SU-DHL-6 (cell line): ENCODE results near the gene PPP1R3G.

ENCODE experiments used
- H2AFZ ChIP-seq: fragments of 200-600 bp; sonication (generic); 2 replicates; pipeline ENCODE4 v1.6.1; 2014; ENCODE audit warnings: low read depth, mild to moderate bottlenecking, moderate library complexity, mixed read lengths, antibody characterized with exemption, low read length; ENCODE audit not compliant: severe bottlenecking
- H3F3A ChIP-seq: fragments of 200-600 bp; shearing (Covaris generic); 2 replicates; pipeline ENCODE4 v1.6.0; 2016; ENCODE audit warnings: antibody characterized with exemption, mild to moderate bottlenecking; ENCODE audit not compliant: insufficient read depth
- H3K27ac ChIP-seq: fragments of 200-600 bp; sonication (generic); 2 replicates; pipeline ENCODE4 v1.5.1; 2016; ENCODE audit warnings: low read depth, mild to moderate bottlenecking, low read length, moderate library complexity, mixed read lengths
- H3K27me3 ChIP-seq: fragments of 200-600 bp; sonication (generic), shearing (Covaris generic); 2 replicates; pipeline ENCODE4 v1.6.0; 2014; ENCODE audit warnings: mild to moderate bottlenecking, low read length
- H3K36me3 ChIP-seq: fragments of 200-600 bp; sonication (generic); 2 replicates; pipeline ENCODE4 v1.6.1; 2014; ENCODE audit warnings: mild to moderate bottlenecking, low read length, mixed read lengths
- H3K4me2 ChIP-seq: fragments of 300-600, 200-600 bp; shearing (Covaris generic), sonication (generic); 2 replicates; pipeline ENCODE4 v1.6.0; 2014; ENCODE audit warnings: low read length, low read depth, mild to moderate bottlenecking; ENCODE audit not compliant: poor library complexity, severe bottlenecking
- H3K4me3 ChIP-seq: fragments of 200-600 bp; sonication (generic); 2 replicates; pipeline ENCODE4 v1.5.1; 2014; ENCODE audit warnings: antibody characterized with exemption, low read length, mild to moderate bottlenecking, mixed read lengths; ENCODE audit not compliant: insufficient read depth, poor library complexity, severe bottlenecking
- H3K79me2 ChIP-seq: fragments of 200-600 bp; sonication (generic); 2 replicates; pipeline ENCODE4 v1.6.1; 2014; ENCODE audit warnings: mild to moderate bottlenecking, low read length, moderate library complexity; ENCODE audit not compliant: insufficient read depth
- H3K9ac ChIP-seq: fragments of 200-600 bp; sonication (generic); 2 replicates; pipeline ENCODE4 v1.7.0; 2014; ENCODE audit warnings: mild to moderate bottlenecking, low read length
- H3K9me2 ChIP-seq: fragments of 200-600 bp; sonication (generic); replicated peaks from 2 replicates; pipeline ENCODE4 v1.6.1; 2014; ENCODE audit warnings: low read length; ENCODE audit not compliant: insufficient read depth
- H3K9me3 ChIP-seq: fragments of 200-600 bp; sonication (generic); 2 replicates; pipeline ENCODE4 v1.6.1; 2014; ENCODE audit warnings: low read length, mixed read lengths; ENCODE audit not compliant: insufficient read depth
- H4K20me1 ChIP-seq: fragments of 200-600 bp; sonication (generic); 2 replicates; pipeline ENCODE4 v1.6.1; 2014; ENCODE audit warnings: low read depth, mild to moderate bottlenecking, antibody characterized with exemption, low read length, moderate library complexity, mixed read lengths
- CTCF ChIP-seq: fragments of 200-600 bp; sonication (generic); IDR thresholded peaks from one replicate; pipeline ENCODE4 v1.5.1; 2017; ENCODE audit warnings: antibody characterized with exemption, mild to moderate bottlenecking, low read length, moderate library complexity; ENCODE audit not compliant: insufficient read depth, poor library complexity, severe bottlenecking
- EZH2phosphoT487 ChIP-seq: fragments of 200-600 bp; sonication (generic), shearing (Covaris generic); conservative IDR thresholded peaks from 2 replicates; pipeline ENCODE4 v1.6.1; 2018; ENCODE audit warnings: mild to moderate bottlenecking, antibody characterized with exemption, low read length, moderate library complexity, mixed read lengths

PPP1R3G gene

GRCh38 chr6:5115168-5115567, 30.0 kb downstream of the PPP1R3G start:
- Histone ChIP-seq H3K4me3 (no peak overlapping the region), H3K9me3 (no peaks in the 10 kb centered on the region), H3K36me3 (no peaks in the 10 kb centered on the region), H3K9ac (no peak overlapping the region), H3K27me3 (no peaks in the 10 kb centered on the region), H2AFZ (no peak overlapping the region), H3K79me2 (no peaks in the 10 kb centered on the region), H3K4me2 (no peak overlapping the region), H3F3A (no peaks in the 10 kb centered on the region), H3K9me2 (no peaks in the 10 kb centered on the region), H3K27ac (no peak overlapping the region), H4K20me1 (no peaks in the 10 kb centered on the region)
- TF ChIP-seq EZH2phosphoT487 (no peak), CTCF (no peak)

- Histone ChIP-seq H2AFZ (no peak overlapping the region), H3K9ac (no peak overlapping the region), H3K4me2 (no peak overlapping the region), H3K27me3 (no peaks in the 10 kb centered on the region), H3F3A (no peaks in the 10 kb centered on the region), H4K20me1 (no peaks in the 10 kb centered on the region), H3K79me2 (no peaks in the 10 kb centered on the region), H3K36me3 (no peaks in the 10 kb centered on the region), H3K9me2 (no peaks in the 10 kb centered on the region), H3K27ac (no peak overlapping the region), H3K9me3 (no peaks in the 10 kb centered on the region), H3K4me3 (no peak overlapping the region)
- TF ChIP-seq CTCF (no peak), EZH2phosphoT487 (no peak)
Observed at GRCh38 chr6:5116243-5116991, 31.3 kb downstream of the PPP1R3G start.

GRCh38 chr6:5119090-5119951, 34.2 kb downstream of the PPP1R3G start:
- TF ChIP-seq CTCF (no peak), EZH2phosphoT487 (no peak)
- Histone ChIP-seq H2AFZ (no peak overlapping the region), H3K27me3 (no peaks in the 10 kb centered on the region), H3K9me3 (no peaks in the 10 kb centered on the region), H3F3A (no peaks in the 10 kb centered on the region), H3K9me2 (no peaks in the 10 kb centered on the region), H3K4me3 (no peak overlapping the region), H4K20me1 (no peaks in the 10 kb centered on the region), H3K9ac (no peak overlapping the region), H3K36me3 (no peaks in the 10 kb centered on the region), H3K27ac (no peak overlapping the region), H3K79me2 (no peaks in the 10 kb centered on the region), H3K4me2 (no peak overlapping the region)
